HG02763 (cell line): ENCODE measurements around the gene FAM149A.

ENCODE experiments used
- ATAC-seq: cut with Tn5 transposase; IDR thresholded peaks from one replicate; pipeline ENCODE4 v1.9.1; 2021; ENCODE audit warnings: mild to moderate bottlenecking, moderate library complexity; ENCODE audit not compliant: unreplicated experiment

The FAM149A gene

GRCh38 chr4:186104114-186104889 lies at the start of gene FAM149A:
FAM149A (plus strand) TSS chr4:186104704.
- peak; percentile 76 for ATAC-seq

- peak; percentile 100 for ATAC-seq
Observed at GRCh38 chr4:186058253-186058979, 46.1 kb upstream of the FAM149A start.

GRCh38 chr4:186058980-186059316 lies 45.6 kb upstream of the FAM149A start:
- no peak for ATAC-seq

- ATAC-seq: no peak
Observed at GRCh38 chr4:186061921-186062320, 42.6 kb upstream of the FAM149A start.

GRCh38 chr4:186067757-186068385 lies 36.6 kb upstream of the FAM149A start:
- ATAC-seq: peak; percentile 84

- no peak for ATAC-seq
Observed at GRCh38 chr4:186068581-186069348, 35.7 kb upstream of the FAM149A start, which contains the start of gene TLR3. TLR3 (plus strand) TSS chr4:186069156; CDS start chr4:186076620, 7,464 bp downstream.

GRCh38 chr4:186069729-186070128 lies 34.8 kb upstream of the FAM149A start:
- no peak for ATAC-seq

GRCh38 chr4:186072516-186072915 lies 32.0 kb upstream of the FAM149A start:
- no peak for ATAC-seq

GRCh38 chr4:186074189-186074588 lies 30.3 kb upstream of the FAM149A start:
- ATAC-seq: no peak

- ATAC-seq: no peak
Observed at GRCh38 chr4:186078981-186079638, 25.4 kb upstream of the FAM149A start.

- no peak for ATAC-seq
Observed at GRCh38 chr4:186079694-186080093, 24.8 kb upstream of the FAM149A start.

GRCh38 chr4:186081202-186081807 lies 23.2 kb upstream of the FAM149A start:
- ATAC-seq: no peak

GRCh38 chr4:186082221-186082620 lies 22.3 kb upstream of the FAM149A start:
- no peak for ATAC-seq

- no peak for ATAC-seq
Observed at GRCh38 chr4:186088523-186088922, 16.0 kb upstream of the FAM149A start.

GRCh38 chr4:186092296-186092695 lies 12.2 kb upstream of the FAM149A start:
- ATAC-seq: no peak

GRCh38 chr4:186095406-186095805 lies 9.1 kb upstream of the FAM149A start:
- ATAC-seq: no peak

- no peak for ATAC-seq
Observed at GRCh38 chr4:186096681-186097165, 7.8 kb upstream of the FAM149A start.

- ATAC-seq: no peak
Observed at GRCh38 chr4:186097386-186097785, 7.1 kb upstream of the FAM149A start.

GRCh38 chr4:186102931-186103330 lies 1.6 kb upstream of the FAM149A start:
- ATAC-seq: no peak
